Smooth muscle cell (in vitro differentiated cells): ENCODE results near the gene GUCY1A1. TPM values are rescaled to one million over a fixed set of nuclear protein-coding genes. Genes with fewer than 3 reads are reported as not detected.

Experiments
- DNase-seq: peaks from one replicate; lab custom pipeline; 2025; ENCODE audit not compliant: unreplicated experiment; lab: John Stamatoyannopoulos, UW
- H2AFZ ChIP-seq: fragments of 200-600 bp; sonication (generic); 2 replicates; pipeline ENCODE4 v1.6.0; 2016; ENCODE audit warnings: antibody characterized with exemption, low read depth, mild to moderate bottlenecking
- H3F3A ChIP-seq: fragments of 200-600 bp; sonication (generic); 2 replicates; pipeline ENCODE4 v1.6.0; 2017; ENCODE audit warnings: antibody characterized with exemption, low read depth
- H3K27ac ChIP-seq: fragments of 200-600 bp; sonication (generic); 2 replicates; pipeline ENCODE4 v1.5.1; 2016; ENCODE audit warnings: low read depth, mild to moderate bottlenecking
- H3K27me3 ChIP-seq: fragments of 200-600 bp; sonication (generic); 2 replicates; pipeline ENCODE4 v1.6.1; 2016; ENCODE audit warnings: low read depth, mild to moderate bottlenecking
- H3K36me3 ChIP-seq: fragments of 200-600 bp; sonication (generic); 2 replicates; pipeline ENCODE4 v1.5.1; 2016; ENCODE audit warnings: low read depth
- H3K4me1 ChIP-seq: fragments of 200-600 bp; sonication (generic); 2 replicates; pipeline ENCODE4 v1.5.1; 2016; ENCODE audit warnings: low read depth
- H3K4me2 ChIP-seq: fragments of 200-600 bp; sonication (generic); 2 replicates; pipeline ENCODE4 v1.6.0; 2016; ENCODE audit warnings: mild to moderate bottlenecking
- H3K4me3 ChIP-seq: fragments of 200-600 bp; sonication (generic); 2 replicates; pipeline ENCODE4 v1.5.1; 2016; ENCODE audit warnings: mild to moderate bottlenecking
- H3K79me2 ChIP-seq: fragments of 200-600 bp; sonication (generic); 2 replicates; pipeline ENCODE4 v1.6.0; 2016; ENCODE audit warnings: low read depth, mild to moderate bottlenecking
- H3K9ac ChIP-seq: fragments of 200-600 bp; sonication (generic); 2 replicates; pipeline ENCODE4 v1.6.0; 2016; ENCODE audit warnings: low read depth
- H3K9me3 ChIP-seq: fragments of 200-600 bp; sonication (generic); replicated peaks from 2 replicates; pipeline ENCODE4 v1.5.1; 2016; ENCODE audit warnings: low read depth
- H4K20me1 ChIP-seq: fragments of 200-600 bp; sonication (generic); 2 replicates; pipeline ENCODE4 v1.6.0; 2016; ENCODE audit warnings: low read depth
- CTCF ChIP-seq: fragments of 200-600 bp; sonication (generic); IDR thresholded peaks from 2 replicates; pipeline ENCODE4 v1.5.1; 2017; ENCODE audit warnings: borderline replicate concordance, mild to moderate bottlenecking, antibody characterized with exemption; ENCODE audit not compliant: insufficient read depth, poor library complexity, severe bottlenecking
- WGBS: methylation state at CpG from one replicate; pipeline ENCODE4 v1.1.7; 2016; ENCODE audit warnings: low lambda C conversion rate; 5-methylcytosine and 5-hydroxymethylcytosine counted together
- polyA plus RNA-seq: library from polyadenylated mRNA; unstranded; fragments of >200 nt; fragmentation: Nextera tagmentation; extraction: Ambion mirVana; gene quantifications from 2 replicates; pipeline ENCODE4 v1.2.1, GENCODE V29; 2016
- total RNA-seq: library from RNA; depleted of rRNA; stranded (reverse); fragments of >200 nt; gene quantifications from 2 replicates; pipeline ENCODE4 v1.2.3, GENCODE V29; 2014

GUCY1A1 gene
- total and polyA plus RNA-seq, 2 experiments from 2014 or later = 172 to 269 TPM

- peak overlapping the region; percentile 65 for H3K27ac ChIP-seq
- H3F3A ChIP-seq = peaks cover 5% of the 10 kb centered on the region
- H3K4me1 ChIP-seq = peaks cover 11% of the 10 kb centered on the region
- H3K36me3 ChIP-seq = no peaks in the 10 kb centered on the region
- no peak overlapping the region for H3K4me3 ChIP-seq
- H2AFZ ChIP-seq = peak overlapping the region; percentile 57
- H3K27me3 ChIP-seq = no peaks in the 10 kb centered on the region
- H3K9ac ChIP-seq = no peak overlapping the region
- peak overlapping the region; percentile 48 for H3K4me2 ChIP-seq
- H3K9me3 ChIP-seq = no peaks in the 10 kb centered on the region
- TF ChIP-seq CTCF = no peak
- WGBS = 76% methylated on average over 3 of the region's 3 CpGs
- no peaks in the 10 kb centered on the region for H3K79me2 ChIP-seq
- no peak for DNase-seq
- H4K20me1 ChIP-seq = no peaks in the 10 kb centered on the region
Observed at GRCh38 chr4:155639704-155640523, 26.7 kb upstream of the GUCY1A1 start.

- peaks cover 5% of the 10 kb centered on the region for H3F3A ChIP-seq
- no peaks in the 10 kb centered on the region for H3K9me3 ChIP-seq
- H3K36me3 ChIP-seq = no peaks in the 10 kb centered on the region
- no peak overlapping the region for H3K4me2 ChIP-seq
- H2AFZ ChIP-seq = no peak overlapping the region
- no peak overlapping the region for H3K9ac ChIP-seq
- no peak overlapping the region for H3K27ac ChIP-seq
- DNase-seq = no peak
- no peaks in the 10 kb centered on the region for H3K27me3 ChIP-seq
- TF ChIP-seq CTCF = no peak
- H3K4me1 ChIP-seq = peaks cover 11% of the 10 kb centered on the region
- WGBS = 99% methylated on average over 2 of the region's 2 CpGs
- H3K79me2 ChIP-seq = no peaks in the 10 kb centered on the region
- H4K20me1 ChIP-seq = no peaks in the 10 kb centered on the region
- no peak overlapping the region for H3K4me3 ChIP-seq
Observed at GRCh38 chr4:155640751-155641150, 25.9 kb upstream of the GUCY1A1 start.

GRCh38 chr4:155643087-155643486, 23.6 kb upstream of the GUCY1A1 start:
- WGBS = 90% methylated on average over 1 of the region's 1 CpG

More at GRCh38 chr4:155643087-155643486, 23.6 kb upstream of the GUCY1A1 start:
- no peaks in the 10 kb centered on the region for H3K79me2 ChIP-seq
- H3K4me1 ChIP-seq = peaks cover 11% of the 10 kb centered on the region
- no peak overlapping the region for H3K9ac ChIP-seq
- H3F3A ChIP-seq = peaks cover 5% of the 10 kb centered on the region
- TF ChIP-seq CTCF = no peak
- H2AFZ ChIP-seq = no peak overlapping the region
- no peaks in the 10 kb centered on the region for H3K27me3 ChIP-seq
- DNase-seq = no peak
- no peaks in the 10 kb centered on the region for H4K20me1 ChIP-seq
- no peaks in the 10 kb centered on the region for H3K9me3 ChIP-seq
- no peak overlapping the region for H3K4me2 ChIP-seq
- H3K4me3 ChIP-seq = no peak overlapping the region
- H3K27ac ChIP-seq = no peak overlapping the region
- H3K36me3 ChIP-seq = no peaks in the 10 kb centered on the region
